HG03354 (cell line): Measurements from ENCODE around the gene COL25A1.
"Not testable (repeated sequence)": the region's sequence is repeated elsewhere in the genome, so short reads cannot be mapped to it uniquely, and the experiment has no call there.

Experiments
- ATAC-seq: cut with Tn5 transposase; IDR thresholded peaks from one replicate; pipeline ENCODE4 v1.9.1; 2021; ENCODE audit warnings: mild to moderate bottlenecking; ENCODE audit not compliant: unreplicated experiment, poor library complexity, severe bottlenecking

The COL25A1 gene

DNA sequence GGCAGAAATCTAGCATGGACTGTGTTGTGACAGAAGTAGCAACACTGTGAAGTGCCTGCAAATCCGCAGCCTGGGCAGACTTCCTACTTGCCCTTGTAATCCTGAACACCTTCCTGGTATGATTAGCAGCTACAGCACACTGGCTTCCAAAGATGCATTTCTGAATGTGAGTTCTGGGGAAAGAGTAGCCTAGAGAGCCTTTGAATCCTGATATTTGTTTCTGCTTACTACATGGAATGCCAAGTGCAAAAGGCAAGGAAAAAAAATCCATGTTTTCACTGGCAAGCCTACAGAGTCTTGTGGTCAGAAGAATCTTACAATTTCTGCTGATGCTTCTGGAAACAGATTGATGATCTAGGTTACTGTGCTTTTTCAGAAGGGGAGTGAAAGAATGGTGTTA lies 223.7 kb downstream of the COL25A1 start:
- no peak for ATAC-seq

DNA sequence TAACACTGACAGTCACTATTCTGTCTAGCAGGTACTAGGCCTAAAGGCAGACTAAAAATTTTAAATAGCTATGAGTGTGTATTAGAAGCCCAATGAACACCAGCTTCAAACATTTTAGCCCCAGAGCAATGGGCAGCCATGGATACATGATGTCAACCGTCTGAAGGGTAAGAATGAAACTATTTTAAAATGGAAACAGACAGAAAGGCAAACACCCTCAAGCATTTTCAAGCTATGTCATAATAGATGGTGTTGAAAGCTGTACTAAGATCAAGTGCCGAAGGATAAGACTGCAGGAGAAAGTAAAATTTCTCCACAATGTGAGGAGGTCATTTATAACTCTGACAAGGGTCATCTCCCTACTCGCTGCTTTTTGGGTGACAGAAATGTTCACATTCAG lies 225.0 kb downstream of the COL25A1 start:
- ATAC-seq = no peak

DNA sequence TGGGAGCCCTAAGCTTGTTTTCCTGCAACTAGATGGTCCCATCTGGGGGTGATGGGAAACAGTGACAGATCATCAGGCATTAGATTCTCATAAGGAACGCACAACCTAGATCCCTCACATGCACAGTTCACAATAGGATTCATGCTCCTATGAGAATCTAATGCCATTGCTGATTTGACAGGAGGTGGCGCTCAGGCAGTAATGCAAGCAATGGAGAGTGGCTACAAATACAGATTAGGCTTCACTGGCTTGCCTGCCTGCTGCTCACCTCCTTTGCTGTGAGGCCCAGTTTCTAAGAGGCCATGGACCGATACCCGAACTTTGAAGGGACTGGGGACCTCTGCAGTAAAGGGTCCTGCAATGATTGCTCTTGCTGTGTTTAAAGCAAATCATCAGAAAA lies 225.7 kb downstream of the COL25A1 start:
- ATAC-seq = not testable (repeated sequence)

DNA sequence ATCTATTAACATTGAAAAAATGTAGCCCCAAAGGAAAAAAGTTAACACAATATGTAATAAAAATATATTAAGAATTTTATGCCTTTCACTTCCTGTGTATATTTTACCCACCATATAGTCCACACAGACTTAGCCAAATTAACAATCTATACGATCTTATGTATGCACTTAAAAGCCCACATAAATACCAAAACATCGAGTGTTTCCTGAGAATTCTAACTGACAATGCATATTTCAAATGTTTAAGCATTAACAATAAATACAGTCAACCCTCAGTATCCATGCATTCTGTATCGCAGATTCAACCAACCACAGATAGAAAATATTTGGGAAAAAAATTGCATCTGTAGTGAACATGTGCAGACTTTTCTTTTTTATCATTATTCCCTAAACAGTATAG lies 226.8 kb downstream of the COL25A1 start:
- no peak for ATAC-seq

DNA sequence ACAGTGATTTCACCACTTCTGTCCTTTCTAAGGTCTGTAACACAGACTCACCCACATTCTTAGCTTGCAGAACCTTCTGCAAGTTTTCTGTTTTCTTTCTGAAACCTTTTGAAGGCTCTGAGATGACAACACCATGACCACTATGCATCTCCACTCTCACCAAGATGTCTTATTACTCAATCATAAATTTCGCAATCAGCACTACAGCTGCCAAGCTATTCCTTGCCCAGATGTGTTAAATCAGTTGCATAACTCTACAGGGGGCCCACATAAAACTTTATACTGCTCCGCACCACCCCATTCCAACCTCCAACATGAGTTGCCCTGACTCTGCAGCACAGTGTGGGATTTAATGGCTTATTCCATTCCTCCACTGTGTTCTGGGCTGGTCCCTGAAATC lies 229.9 kb downstream of the COL25A1 start:
- ATAC-seq = no peak

DNA sequence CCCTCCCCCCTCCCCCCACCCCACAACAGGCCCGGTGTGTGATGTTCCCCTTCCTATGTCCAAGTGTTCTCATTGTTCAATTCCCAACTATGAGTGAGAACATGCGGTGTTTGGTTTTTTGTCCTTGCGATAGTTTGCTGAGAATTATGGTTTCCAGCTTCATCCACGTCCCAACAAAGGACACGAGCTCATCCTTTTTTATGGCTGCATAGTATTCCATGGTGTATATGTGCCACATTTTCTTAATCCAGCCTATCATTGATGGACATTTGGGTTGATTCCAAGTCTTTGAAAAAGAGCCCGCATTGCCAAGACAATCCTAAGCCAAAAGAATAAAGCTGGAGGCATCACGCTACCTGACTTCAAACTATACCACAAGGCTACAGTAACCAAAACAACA lies 231.8 kb downstream of the COL25A1 start:
- ATAC-seq = not testable (repeated sequence)

GRCh38 chr4:109067508-109068235 lies 234.8 kb downstream of the COL25A1 start:
- no peak for ATAC-seq

GRCh38 chr4:109065006-109065405 lies 237.5 kb downstream of the COL25A1 start:
- no peak for ATAC-seq

GRCh38 chr4:109053257-109053656 lies 249.2 kb downstream of the COL25A1 start:
- ATAC-seq = no peak

GRCh38 chr4:109052821-109053220 lies 249.6 kb downstream of the COL25A1 start:
- no peak for ATAC-seq

GRCh38 chr4:109051054-109051453 lies 251.4 kb downstream of the COL25A1 start:
- no peak for ATAC-seq

DNA sequence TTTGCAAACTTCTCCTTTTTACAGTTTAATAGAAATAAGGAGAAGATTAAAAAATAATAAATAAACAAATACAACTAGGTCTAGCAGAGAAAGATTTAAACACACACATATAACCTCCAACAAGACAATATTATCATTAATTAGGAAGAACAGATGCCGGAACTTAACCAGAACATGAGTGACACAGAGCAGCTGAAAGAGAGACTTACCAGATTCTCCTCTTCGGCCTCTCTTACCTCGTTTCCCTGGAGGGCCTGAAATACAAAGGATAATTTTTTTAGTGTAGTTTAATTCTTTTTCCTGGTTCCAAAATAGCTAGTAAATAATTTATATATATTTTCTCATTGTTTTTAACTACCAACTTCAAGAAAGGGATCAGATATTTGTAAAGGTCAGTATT lies 252.5 kb downstream of the COL25A1 start:
- ATAC-seq = no peak

DNA sequence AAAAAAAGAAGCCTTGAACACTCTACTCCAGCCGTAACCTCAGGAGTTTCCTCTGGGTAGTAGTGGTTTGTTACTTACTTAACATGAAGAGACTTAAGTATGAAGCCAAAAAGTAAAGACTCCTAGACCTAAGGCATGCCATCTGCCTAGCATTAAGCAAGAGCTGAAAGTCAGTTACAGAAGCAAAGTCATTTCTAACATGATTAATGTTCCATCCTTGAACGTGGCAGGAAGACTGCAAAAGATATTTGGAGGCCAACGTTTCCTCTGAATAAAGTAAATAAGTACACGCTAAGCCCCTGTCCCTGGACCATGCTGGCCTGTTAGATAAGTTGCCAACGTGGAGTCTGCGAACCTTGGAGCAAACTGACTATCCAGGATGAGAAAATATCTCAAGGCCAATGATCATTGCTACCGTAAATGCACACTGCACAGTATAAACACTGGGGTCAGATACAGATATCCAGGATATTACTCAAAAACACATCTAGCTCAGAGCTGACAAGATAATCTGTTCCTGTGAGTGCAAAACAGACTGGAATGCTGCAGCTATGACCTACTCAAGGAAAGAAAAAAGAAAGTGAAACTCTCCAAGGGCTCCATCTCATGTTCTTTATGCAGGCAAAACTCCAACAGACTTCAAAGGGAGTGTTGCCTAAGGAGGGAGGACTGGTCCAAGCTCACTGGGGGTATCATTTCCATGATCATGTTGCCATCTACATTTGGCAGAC lies 255.8 kb downstream of the COL25A1 start:
- no peak for ATAC-seq

DNA sequence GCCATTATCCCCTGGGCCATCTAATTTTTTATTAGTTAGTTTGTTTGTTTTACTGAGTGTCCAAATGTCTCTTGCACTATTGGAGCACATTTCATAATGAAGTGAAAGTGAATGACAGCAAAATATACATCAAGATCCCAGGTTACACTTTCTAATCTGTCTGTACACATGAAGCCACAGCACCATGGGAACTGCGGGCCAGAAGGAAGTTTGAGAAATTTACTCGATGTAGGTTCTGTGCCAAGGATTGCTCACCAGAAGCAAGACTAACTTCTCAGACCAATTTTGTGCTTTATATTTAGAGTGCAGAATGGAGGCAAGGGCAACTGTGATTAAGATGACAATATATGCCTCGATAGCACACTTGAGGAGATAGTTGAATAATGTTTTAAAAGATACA lies 258.0 kb downstream of the COL25A1 start:
- no peak for ATAC-seq

DNA sequence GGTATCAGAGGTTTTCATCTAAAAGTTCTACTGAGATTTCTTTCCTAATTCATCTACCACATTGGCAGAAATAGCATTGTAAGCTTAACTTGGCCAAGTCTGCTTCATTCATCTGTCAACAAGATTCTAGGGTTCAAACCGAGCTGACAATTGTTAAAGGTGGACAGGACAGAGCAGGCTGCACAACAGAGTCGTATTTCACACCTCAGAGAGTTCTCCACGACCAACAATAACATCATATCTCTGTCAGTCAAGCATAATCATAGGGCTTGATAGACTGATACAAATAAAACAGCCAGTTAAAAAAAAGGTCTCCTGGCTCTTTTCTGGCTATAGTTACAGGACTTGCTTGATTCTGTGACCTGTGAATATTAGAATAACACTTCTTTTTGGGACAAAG lies 259.2 kb downstream of the COL25A1 start:
- ATAC-seq = no peak

DNA sequence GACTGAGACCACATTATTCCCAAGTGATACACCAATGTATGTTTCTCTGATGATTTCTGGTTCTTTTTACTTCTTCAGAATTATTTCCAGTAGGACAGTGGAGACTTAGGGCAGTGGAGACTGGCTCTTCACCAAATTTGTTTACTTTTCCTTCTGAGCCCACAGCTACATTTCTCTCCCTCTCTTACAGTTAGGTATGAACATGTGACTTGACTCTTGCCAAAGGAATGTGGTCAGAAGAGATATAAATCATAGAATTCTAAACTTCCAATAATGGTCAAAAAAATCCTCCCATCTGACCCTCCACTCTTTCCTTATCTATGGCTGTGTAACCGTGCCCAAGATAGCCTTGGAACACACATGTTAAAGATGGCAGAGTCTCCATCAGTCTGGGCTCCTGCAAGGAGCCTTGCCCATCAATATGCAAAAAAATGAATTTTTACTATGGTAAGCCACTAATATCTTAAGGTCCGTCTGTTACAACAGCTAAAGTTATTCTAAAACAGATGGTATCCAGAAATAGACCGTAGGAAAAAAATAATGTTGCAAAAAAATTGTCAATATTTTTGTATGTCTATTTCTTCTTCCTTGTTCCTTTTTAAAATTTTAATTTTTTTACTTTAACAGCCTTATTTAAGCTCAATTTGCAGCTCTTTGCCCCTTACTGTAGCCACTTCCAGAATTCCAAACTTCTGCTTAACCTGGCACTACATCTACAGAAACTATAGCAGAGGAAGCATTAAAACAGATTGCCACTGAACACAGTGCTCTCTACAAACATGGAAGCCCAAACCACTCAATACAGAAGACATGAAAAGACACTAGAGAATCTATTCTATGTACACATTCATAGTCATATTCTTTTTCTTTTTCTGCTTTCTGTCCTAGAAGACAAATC lies 260.7 kb downstream of the COL25A1 start:
- no peak for ATAC-seq

DNA sequence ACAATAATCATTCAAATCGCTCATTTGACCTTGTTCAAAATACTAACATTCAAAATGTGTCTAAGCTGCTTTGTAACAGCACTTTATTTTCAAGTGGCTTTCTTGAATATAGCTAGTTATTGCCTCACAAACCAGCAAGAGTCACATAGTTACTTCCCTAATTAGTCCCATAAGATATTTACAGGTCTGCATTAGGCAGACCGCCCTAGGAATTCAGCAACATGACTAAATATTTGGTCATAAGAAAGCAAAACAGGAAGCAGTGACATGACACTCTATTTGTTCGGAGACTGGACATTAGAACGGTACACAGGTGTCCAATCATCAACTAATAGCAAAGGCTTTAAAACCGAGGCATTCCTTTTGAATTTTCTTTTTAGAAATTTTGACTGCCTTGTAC lies 262.0 kb downstream of the COL25A1 start:
- no peak for ATAC-seq

DNA sequence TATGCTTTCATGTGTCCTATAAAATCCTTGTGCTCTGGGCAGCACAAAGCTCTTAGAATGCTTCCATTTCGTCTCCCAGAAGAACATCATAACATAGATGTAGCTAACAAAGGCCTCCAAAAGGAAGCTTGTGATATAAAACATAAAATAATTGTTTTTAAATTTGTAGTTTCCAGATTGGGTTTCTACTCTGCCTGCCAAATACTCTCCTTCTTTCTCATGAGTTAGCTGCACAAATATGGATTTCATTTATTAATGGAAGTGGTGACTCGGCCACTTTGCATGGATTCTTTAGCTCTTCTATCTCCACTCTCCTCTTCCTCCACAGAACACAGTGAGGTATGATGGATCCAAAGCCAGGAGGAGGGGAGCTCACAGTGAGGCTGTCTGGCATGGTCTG lies 265.4 kb downstream of the COL25A1 start:
- no peak for ATAC-seq

DNA sequence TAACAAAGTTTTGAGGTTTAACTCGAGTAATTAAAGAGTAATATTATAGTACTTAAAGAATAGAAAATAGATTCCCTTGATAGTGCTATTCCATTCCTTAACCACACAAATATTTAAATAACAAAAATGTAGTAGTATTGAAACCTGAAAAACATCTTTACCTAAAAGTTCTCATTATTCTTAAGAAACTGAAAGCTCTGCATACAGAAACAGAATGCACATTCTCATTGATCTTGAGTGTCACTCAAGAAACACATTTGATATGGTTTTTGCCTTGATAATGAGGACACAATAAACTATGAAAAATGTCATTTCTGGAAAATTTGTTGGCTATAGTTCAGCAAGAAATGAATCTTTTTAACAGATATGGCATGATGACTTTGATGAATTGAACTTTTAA lies 268.5 kb downstream of the COL25A1 start:
- ATAC-seq = no peak

DNA sequence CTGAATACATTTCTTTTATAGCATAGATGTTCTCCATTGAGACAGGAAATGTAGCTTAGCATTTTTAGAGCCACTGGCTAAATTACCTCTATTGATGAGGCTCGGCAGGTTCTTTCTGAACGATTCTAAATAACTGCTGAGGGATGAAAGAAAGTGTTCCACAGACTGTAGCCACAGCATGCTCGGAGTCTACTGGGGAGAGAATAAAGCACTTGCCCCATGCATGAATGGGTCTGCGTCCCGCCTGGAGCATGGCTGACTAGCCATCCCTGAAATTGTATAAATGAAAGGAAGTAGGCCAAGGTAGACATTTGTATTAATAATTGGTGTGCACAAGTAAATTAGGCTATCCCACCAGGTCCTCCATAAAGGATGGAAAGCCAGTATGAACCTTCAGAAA lies 269.8 kb downstream of the COL25A1 start:
- ATAC-seq = no peak

DNA sequence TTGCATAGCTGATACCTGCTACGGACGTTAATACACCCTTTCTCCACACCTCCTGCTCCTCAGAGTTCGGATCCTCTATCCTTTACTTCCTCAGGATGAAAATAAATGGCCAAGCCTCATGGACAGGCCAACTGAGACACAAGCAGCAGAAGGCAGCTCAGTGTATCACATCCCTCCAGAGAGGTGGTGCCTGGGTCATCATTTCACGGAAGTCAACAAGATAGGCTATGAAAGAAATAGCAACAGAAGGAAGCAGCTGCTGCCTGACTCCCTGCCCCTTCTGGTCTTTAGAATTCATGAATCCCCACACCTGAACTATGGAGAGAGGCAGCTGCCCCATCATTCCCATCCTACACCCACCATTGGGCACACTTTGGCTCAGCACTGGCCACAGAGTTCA lies 272.5 kb downstream of the COL25A1 start:
- no peak for ATAC-seq
